Measurements from ENCODE around the gene RPS27L.
A peak's percentile ranks its signal among the peaks of the same experiment; 100 is the strongest.

The RPS27L gene

GRCh38 chr15:63188247-63188925 lies 31.1 kb upstream of the RPS27L start:
- DNase-seq (ENCODE audit: low read depth): no peak

- no peak for DNase-seq (ENCODE audit: low read depth)
Observed at GRCh38 chr15:63187589-63188226, 30.4 kb upstream of the RPS27L start.

GRCh38 chr15:63186065-63186464 lies 28.8 kb upstream of the RPS27L start:
- peak; percentile 93 for DNase-seq (ENCODE audit: low read depth)

- peak; percentile 16 for DNase-seq (ENCODE audit: low read depth)
Observed at GRCh38 chr15:63185206-63185605, 27.9 kb upstream of the RPS27L start.

- no peak for DNase-seq (ENCODE audit: low read depth)
Observed at GRCh38 chr15:63181648-63182047, 24.4 kb upstream of the RPS27L start.

- no peak for DNase-seq (ENCODE audit: low read depth)
Observed at GRCh38 chr15:63180746-63181145, 23.5 kb upstream of the RPS27L start.

- peak; percentile 40 for DNase-seq (ENCODE audit: low read depth)
Observed at GRCh38 chr15:63178034-63178433, 20.8 kb upstream of the RPS27L start.

GRCh38 chr15:63176302-63176701 lies 19.0 kb upstream of the RPS27L start:
- DNase-seq (ENCODE audit: low read depth): no peak

GRCh38 chr15:63172851-63173451 lies 15.7 kb upstream of the RPS27L start:
- DNase-seq (ENCODE audit: low read depth): no peak

GRCh38 chr15:63172376-63172775 lies 15.1 kb upstream of the RPS27L start:
- no peak for DNase-seq (ENCODE audit: low read depth)

GRCh38 chr15:63169788-63170187 lies 12.5 kb upstream of the RPS27L start:
- no peak for DNase-seq (ENCODE audit: low read depth)

GRCh38 chr15:63166219-63166618 lies 8.9 kb upstream of the RPS27L start:
- peak; percentile 54 for DNase-seq (ENCODE audit: low read depth)

- DNase-seq (ENCODE audit: low read depth): peak; percentile 51
Observed at GRCh38 chr15:63165166-63165859, 8.0 kb upstream of the RPS27L start.

GRCh38 chr15:63163217-63163616 lies 5.9 kb upstream of the RPS27L start:
- no peak for DNase-seq (ENCODE audit: low read depth)

- DNase-seq (ENCODE audit: low read depth): no peak
Observed at GRCh38 chr15:63160638-63161037, 3.4 kb upstream of the RPS27L start.

GRCh38 chr15:63157891-63158431 lies 684 bp upstream of the RPS27L start:
- peak; percentile 86 for DNase-seq (ENCODE audit: low read depth)

- DNase-seq (ENCODE audit: low read depth): peak; percentile 61
Observed at GRCh38 chr15:63156755-63157117, 541 bp downstream of the RPS27L start.

GRCh38 chr15:63156086-63156710 lies 1.1 kb downstream of the RPS27L start:
- DNase-seq (ENCODE audit: low read depth): peak; percentile 25

- DNase-seq (ENCODE audit: low read depth): no peak
Observed at GRCh38 chr15:63155486-63155885, 1.8 kb downstream of the RPS27L start.

GRCh38 chr15:63151665-63152064 lies 5.6 kb downstream of the RPS27L start:
- DNase-seq (ENCODE audit: low read depth): no peak

- no peak for DNase-seq (ENCODE audit: low read depth)
Observed at GRCh38 chr15:63146684-63147083, 10.6 kb downstream of the RPS27L start.

- DNase-seq (ENCODE audit: low read depth): no peak
Observed at GRCh38 chr15:63145426-63145825, 11.9 kb downstream of the RPS27L start.

Data from EH (cell line).